Measurements from ENCODE around the gene COLGALT1.
A peak's percentile ranks its signal among the peaks of the same experiment; 100 is the strongest.
"Not testable (repeated sequence)": the region's sequence is repeated elsewhere in the genome, so short reads cannot be mapped to it uniquely, and the experiment has no call there.

COLGALT1 gene

DNA sequence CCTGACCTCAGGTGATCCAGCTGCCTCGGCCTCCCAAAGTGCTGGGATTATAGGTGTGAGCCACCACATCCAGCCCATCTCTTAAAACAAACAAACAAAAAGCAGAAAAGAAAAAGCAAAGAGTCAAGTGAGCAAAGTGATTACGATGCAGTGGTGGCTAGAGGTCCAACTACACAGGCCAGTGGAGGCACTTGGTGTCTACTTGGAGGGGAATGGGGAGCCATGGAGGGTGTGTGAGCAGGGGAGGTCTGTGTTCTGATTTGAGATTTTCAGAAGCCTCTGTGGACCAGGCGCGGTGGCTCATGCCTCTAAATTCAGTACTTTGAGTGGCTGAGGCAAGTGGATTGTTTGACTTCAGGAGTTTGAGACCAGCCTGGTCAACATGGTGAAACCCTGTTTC is 6.6 kb downstream of the COLGALT1 start:
- no peak for DNase-seq (ENCODE audit: low spot score)

DNA sequence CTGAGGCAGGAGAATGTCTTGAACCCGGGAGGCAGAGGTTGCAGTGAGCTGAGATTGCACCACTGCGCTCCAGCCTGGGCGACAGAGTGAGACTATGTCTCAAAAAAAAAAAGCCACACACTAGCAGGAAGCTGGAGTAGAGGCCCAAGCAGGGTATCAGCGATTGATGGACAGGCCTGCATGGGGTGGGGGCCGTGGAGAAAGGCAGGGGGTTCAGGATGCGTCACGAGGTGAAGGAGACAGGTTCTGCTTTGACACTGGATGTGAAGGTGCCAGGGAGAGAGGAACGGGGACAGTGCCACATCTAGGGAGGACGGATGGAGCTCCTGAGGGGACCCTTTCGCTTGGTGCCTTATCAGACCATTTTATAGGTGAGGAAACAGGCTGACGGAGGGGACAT is 7.1 kb downstream of the COLGALT1 start:
- DNase-seq (ENCODE audit: low spot score): no peak

DNA sequence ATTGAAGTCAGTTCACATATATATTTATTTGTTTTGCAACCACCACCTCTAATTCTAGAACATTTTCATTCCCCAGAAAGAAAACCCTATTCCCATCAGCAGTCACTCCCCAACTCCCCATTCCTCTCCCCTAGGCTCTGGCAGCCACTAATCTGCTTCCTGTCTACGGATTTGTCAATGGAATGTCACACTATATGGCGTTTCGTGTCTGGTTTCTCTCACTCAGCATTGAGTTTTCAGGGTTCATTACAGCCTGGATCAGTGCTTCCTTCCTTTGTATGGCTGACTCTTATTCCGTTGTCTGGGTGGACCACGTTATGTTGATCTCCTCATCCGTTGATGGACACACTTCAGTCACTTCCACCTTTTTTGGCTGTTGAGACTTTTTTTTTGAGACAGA is 9.3 kb downstream of the COLGALT1 start:
- DNase-seq (ENCODE audit: low spot score): no peak

DNA sequence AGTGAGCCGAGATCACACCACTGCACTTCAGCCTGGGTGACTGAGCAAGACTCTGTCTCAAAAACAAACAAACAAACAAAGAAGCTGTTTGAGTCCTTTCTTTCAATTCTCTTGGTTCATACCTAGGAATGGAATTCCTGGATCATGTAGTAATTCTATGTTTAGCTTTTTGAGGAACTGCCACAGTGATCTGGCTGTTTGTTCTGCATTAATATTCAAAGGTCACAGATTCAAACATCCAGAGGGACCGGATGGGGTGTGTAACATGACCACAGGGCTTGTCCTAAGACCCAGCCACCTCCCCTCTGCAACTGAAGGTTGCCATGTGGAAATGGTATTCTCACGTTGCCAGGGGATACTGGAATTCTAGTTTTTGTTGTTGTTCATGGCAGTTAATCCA is 10.2 kb downstream of the COLGALT1 start:
- no peak for DNase-seq (ENCODE audit: low spot score)

DNA sequence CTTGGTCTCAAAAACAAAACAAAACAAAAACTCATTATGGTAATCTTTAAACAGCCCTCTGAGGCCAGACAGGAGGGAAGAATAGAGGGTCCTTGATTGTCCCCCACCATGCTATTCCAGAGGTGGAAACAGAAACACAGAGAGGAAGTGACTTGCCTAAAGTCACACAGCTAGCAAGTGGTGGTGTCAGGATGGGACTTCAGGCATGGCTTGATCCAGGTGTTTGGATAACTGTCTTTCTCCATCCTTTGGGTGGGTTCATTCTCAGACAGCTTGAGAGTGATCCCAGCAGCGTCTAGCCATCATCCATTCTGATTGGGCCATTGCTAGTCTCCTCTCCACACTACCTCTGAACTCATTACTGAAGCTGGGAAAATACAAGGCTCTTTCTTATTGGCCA is 12.5 kb downstream of the COLGALT1 start:
- DNase-seq (ENCODE audit: low spot score): no peak

DNA sequence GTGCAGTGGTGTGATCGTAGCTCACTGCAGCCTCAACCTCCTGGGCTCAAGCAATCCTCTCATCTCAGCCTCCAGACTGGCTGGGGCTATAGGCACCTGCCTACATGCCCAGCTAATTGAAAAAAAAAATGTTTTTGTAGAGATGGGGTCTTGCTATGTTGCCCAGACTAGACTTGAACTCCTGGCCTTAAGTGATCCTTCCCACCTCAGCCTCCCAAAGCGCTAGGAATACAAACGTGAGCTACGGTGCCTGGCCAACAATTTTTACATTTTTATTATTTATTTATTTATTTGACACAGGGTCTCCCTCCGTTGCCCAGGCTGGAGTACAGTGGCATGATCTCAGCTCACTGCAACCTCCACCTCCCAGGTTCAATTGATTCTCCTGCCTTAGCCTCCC is 14.8 kb downstream of the COLGALT1 start:
- DNase-seq (ENCODE audit: low spot score): not testable (repeated sequence)

DNA sequence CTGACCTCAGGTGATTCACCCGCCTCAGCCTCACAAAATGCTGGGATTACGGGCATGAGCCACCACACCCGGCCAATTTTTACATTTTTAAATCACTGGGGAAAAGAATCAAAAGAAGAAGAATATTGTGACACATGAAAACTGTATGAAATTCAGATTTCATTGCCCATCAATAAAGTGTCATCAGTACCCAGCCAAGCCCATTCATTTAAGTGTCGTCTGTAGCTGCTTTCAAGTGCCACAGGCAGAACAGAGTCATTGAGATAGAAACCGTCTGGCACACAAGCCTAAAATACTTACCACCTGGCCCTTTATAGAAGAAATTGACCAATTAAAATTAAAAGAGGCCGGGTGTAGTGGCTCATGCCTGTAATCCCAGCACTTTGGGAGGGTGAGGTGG is 15.3 kb downstream of the COLGALT1 start:
- DNase-seq (ENCODE audit: low spot score): no peak

DNA sequence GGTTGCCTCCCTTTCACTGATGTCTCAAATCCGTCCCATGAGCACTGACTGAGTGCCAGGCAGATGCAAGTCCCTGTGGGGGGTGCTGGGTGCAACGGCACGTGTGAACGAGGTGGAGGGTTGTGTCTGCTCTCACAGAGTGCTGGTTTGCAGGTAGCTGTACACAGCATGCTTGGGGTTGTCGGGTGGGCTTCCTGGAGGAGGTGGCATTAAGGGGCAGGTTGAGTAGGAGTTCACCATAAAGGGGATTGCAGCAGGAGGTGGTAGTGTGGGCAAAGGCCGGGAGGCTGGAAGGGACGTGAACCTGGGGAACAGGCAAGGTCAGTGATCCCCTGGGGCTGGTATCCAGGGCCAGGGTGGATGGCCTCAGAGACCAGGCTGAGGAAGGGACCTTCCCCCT is 17.2 kb downstream of the COLGALT1 start:
- DNase-seq (ENCODE audit: low spot score): no peak

DNA sequence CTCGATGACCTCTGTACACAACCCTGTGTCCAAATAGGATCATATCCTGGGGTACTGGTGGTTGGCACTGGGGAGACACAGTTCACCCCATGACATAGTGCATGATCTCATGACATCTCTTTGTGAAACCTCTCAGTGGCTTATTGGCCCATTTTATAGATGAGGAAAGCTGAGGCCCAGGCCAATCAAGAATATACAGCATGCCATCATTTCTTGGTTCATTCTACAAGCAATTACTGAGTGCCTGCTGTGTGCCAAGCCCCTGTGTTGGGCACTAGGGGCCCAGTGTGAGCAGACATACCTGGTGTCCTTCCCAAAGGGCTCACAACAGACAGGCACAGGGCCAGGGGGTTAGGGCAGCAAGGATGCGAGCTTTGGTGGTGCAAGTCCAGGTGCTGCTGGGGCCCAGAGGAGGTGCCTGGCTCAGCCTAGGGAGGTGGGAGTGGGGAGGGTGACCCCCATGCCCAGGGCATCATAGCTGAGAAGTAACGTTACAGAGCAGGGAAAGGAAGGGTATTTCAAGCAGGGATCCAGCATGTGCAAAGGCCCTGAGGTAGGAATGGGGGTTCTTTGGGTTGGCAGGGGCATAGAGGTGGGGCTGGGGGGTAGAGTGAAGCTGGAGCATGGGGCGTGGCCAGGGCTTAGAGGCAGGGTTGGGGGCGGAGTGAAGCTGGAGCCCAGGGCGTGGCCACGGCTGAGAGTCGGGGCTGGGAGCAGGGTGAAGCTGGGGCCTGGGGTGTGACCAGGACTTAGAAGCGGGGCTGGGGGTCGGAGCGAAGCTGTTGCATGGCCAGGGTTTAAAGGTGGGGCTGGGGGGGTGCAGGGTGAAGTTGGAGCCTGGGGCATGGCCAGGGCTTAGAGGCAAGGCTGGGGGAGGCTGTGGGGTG is 20.7 kb downstream of the COLGALT1 start:
- no peak for DNase-seq (ENCODE audit: low spot score)

DNA sequence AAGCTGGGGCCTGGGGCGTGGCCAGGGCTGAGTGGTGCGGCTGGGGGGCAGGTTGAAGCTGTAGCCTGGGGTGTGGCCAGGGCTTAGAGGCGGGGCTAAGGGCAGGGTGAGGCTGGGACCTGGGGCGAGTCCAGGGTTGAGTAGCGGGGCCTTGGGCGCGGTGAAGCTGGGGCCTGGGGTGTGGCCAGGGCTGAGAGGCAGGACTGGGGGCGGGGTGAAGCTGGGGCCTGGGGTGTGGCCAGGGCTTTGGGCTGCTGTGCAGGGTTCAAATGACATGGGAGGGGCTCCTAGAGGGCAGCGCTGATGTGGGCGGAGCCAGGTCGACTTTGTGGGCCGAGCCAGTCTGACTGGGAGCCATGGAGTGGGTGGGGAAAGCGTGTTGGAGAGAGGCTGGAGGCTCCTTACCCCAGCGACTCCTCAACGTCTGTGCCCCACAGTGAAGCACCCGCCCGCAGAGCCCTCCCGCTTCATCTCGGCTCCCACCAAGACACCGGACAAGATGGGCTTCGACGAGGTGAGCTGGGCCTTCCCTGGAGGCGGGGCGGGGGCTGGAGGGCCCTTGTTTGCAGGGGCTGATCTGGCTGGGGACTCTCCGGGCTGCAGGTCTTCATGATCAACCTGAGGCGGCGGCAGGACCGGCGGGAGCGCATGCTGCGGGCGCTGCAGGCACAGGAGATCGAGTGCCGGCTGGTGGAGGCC is 21.5 kb downstream of the COLGALT1 start:
- no peak for DNase-seq (ENCODE audit: low spot score)

DNA sequence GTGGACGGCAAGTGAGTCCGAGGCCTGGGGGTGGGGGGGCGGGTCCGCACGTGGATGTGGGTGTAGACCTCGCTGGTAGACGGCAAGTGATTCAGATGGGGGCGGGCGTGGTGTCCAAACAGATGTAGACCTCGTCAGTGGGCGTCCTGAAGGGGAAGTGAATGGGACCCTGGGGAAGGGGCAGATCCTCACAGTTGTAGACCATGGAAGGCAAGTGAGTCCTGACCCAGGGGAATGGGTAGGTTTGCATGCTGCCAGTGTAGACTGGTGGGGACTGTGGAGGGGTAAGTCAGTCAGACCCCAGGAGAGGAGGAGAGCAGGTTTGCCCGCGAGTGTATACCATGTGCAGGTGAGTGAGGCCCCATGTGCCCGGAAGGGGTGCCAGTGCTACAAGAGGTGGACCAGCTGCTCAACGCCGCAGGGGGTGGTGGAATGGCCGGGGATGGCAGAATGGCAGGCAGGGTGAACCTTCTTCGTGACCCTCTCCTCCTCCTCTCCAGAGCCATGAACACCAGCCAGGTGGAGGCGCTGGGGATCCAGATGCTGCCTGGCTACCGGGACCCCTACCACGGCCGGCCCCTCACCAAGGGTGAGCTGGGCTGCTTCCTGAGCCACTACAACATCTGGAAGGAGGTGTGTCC is 22.1 kb downstream of the COLGALT1 start:
- DNase-seq (ENCODE audit: low spot score): no peak

DNA sequence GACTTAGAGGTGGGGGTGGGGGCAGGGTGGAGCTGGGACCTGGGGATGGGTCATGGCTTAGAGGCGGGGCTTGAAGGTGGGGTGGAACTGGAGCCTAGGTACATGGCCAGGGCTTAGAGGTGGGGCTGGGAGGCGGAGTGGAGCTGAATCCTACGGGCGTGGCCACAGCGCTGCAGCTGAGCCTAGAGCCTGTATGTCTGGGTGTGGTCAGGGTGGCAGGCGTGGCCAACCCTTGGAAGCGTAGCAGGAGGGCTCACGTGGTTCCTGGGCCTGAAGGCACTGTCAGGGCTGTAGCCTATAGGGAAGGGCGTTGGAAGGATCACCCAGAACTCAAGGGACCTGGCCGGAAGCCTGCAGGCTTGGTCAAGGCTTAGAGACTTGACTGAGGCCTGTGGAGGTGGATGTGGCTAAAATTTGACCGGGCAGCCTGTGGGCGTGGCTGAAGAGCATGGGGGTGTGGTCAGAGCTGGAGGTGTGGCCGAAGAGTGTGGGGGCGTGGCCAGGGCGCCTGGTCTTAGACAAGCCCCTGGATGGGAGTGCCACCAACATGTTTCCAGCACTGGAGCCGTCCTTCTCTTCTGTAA is 24.3 kb downstream of the COLGALT1 start:
- peak; percentile 51 for DNase-seq (ENCODE audit: low spot score)

DNA sequence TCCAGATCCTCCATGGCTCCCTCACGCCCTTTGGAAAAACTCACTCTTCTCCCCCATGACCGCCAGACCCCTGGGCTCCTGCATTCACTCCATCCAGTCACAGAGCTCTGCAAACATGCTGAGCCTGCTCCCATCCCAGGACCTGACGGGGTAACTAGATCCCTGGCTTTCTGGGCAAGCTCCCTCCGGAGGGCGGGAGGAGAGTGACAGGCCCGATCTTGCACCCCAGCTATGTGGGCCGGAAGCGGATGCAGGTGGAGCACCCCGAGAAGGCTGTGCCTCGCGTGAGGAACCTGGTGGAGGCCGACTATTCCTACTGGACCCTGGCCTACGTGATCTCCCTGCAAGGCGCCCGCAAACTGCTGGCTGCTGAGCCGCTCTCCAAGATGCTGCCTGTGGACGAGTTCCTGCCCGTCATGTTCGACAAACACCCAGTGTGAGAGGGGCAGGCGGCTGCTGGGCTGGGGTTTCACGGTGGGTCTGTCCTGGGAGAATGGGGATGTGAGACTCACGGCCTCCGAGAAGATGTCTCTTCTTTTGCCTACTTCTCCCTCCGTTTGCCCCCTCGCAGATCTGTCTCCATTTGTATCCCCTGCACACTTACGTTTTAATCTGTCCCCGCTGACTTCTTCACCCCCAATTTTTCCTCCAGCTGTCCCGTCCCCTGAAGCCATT is 25.2 kb downstream of the COLGALT1 start:
- DNase-seq (ENCODE audit: low spot score): no peak

DNA sequence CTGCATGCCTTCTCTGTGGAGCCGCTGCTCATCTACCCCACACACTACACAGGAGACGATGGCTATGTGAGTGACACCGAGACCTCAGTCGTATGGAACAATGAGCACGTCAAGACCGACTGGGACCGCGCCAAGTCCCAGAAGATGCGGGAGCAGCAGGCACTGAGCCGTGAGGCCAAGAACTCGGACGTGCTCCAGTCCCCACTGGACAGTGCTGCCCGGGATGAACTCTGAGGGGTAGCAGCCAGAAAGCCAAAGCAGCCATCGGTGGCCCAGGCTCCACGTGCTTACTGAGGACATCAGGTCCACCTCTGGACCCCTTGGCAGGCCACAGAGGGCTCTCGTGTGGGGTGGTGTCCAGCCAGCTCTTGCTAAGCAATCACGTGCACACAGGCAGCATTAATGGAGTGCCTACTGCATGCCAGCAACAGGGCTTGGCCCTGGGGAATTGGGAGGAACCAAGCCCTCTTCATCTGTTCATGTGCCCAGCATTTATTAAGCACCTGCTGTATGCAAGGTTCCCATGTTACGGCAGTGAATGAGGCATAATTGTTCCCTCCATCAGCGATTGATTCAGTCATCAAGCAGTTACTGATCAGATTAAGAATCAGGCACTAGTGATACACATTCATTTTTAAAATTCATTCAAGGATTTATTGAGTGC is 25.9 kb downstream of the COLGALT1 start:
- DNase-seq (ENCODE audit: low spot score): no peak

DNA sequence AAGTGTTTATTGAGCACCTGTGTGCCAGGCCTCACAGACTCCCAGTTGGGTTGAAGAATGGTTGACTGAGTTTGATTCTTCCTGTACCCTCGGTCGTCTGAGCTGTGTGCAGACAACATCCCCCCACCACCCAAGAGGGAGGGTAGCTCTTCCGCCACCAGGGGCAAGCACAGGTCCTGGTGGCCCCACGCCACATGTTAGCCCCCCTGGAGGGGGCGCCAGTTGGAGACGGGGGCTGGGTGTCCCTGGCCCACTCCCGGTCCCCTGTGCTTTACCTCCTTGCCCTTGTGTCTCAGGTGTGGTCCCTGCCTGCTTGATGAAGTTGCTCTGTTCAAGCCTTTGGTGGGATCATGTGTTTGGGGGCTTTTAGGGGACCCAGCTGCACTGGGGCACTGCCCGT is 27.2 kb downstream of the COLGALT1 start:
- DNase-seq (ENCODE audit: low spot score): no peak

DNA sequence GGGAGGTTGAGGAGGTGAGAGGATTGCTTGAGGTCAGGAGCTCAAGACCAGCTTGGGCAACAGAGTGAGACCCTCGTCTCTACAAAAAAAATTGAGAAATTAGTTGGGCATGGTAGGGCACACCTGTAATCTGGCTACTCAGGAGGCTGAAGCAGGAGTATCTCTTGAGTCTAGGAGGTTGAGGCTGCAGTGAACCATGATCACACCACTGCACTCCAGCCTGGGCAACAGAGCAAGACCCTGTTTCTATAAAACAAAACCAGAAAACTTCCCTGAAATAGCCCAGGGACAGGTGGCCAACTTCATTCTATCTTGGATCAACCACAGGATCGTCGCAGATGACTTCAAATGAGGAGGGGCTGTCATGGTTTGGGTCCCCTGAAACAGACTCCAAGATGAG is 28.7 kb downstream of the COLGALT1 start:
- DNase-seq (ENCODE audit: low spot score): no peak

DNA sequence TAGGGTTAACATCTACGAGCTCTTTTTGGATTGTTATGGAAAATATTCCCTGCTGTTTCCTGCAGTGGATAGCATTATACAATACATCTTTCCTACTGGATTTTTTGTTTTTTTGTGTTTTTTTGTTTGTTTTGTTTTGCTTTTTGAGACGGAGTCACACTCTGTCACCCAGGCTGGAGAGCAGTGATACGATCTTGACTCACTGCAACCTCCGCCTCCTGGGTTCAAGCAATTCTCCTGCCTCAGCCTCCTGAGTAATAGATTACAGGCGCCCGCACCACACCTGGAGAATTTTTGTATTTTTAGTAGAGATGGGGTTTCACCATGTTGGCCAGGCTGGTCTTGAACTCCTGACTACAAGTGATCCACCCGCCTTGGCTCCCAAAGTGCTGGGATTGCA is 29.9 kb downstream of the COLGALT1 start:
- DNase-seq (ENCODE audit: low spot score): not testable (repeated sequence)

DNA sequence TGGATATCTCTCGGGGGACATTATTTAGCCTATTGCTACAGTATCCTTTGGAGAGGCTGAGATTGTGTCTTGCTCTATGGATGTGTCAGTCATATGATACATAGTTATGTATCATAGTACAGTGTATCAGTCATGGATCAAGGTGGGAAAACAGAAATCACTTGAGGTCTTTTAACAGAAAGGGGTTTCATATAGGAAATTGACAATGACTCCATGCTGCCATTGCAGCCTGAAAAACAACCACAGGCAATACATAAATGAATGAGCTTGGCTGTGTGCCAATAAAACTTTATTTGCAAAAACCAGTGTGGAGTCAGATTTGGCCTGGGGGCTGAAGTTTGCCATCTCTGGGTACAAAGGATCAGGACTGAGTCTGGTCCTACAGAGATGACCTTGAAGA is 35.4 kb downstream of the COLGALT1 start:
- DNase-seq (ENCODE audit: low spot score): no peak

DNA sequence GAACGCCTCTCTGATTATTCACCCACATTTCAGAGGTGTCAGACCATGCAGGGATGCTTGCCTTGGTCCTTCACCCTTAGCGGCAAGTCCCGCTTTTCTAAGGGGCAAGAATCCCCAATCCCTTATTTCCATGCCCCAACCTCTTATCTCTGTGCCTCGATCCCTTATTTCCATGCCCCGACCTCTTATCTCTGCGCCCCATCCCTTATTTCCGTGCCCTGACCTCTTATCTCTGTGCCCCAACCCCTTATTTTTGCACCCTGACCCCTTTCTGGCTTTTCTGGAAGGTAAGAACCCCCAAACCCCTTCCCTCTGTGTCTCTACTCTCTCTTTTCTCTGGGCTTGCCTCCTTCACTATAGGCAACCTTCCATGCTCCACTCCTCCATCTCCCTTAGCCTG is 38.8 kb downstream of the COLGALT1 start:
- not testable (repeated sequence) for DNase-seq (ENCODE audit: low spot score)

DNA sequence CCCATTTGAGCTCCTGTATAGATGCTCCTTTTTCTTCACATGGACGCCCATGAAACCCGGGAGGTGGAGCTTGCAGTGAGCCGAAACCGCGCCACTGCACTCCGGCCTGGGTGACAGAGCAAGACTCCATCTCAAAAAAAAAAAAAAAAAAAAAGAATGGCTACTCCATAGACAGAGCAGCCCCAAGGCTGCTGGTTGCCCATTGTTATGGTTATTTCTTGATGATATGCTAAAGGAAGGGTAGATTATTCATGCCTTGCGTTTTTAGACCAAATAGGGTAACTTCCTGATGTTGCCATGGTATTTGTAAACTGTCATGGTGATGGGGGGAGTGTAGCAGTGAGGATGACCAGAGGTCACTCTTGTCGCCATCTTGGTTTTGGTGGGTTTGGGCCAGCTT is 42.6 kb downstream of the COLGALT1 start:
- DNase-seq (ENCODE audit: low spot score): not testable (repeated sequence)

DNA sequence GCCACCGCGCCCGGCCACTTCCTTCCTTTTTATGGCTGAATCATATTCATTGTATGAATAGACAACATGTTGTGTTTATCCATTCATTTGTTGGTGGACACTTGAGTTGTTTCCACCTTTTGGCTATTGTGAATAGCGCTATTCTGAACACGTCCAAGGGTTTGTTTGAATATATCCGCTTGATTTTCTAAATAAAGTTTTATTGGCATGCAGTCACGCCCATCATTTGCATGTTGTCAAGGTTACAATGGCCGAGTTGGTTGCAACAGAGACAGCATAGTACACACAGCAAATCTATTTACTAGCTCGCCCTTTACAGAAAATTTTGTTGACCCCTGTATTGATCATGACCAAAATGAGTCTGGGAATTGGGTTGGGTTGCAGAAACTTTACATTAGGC is 43.5 kb downstream of the COLGALT1 start:
- no peak for DNase-seq (ENCODE audit: low spot score)

DNA sequence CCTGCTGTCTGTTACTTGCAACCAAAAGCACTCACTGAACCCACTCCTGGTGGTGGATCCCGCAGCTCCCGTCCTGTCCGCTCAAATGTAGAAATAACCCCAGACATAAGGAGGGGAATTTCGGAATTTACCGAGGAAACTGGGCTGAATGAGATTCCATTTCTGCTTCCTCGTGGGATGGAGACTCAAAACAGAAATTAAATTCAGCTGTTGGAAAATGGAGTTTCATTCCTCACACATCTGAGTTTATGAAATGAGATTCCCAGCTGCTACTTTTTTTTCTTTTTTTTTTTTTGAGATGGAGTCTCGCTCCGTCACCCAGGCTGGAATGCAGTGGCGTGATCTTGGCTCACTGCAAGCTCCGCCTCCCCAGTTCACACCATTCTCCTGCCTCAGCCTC is 44.3 kb downstream of the COLGALT1 start:
- DNase-seq (ENCODE audit: low spot score): no peak

Data from RKO (cell line).